Measurements from ENCODE around the gene ANXA11.

The ANXA11 gene

DNA sequence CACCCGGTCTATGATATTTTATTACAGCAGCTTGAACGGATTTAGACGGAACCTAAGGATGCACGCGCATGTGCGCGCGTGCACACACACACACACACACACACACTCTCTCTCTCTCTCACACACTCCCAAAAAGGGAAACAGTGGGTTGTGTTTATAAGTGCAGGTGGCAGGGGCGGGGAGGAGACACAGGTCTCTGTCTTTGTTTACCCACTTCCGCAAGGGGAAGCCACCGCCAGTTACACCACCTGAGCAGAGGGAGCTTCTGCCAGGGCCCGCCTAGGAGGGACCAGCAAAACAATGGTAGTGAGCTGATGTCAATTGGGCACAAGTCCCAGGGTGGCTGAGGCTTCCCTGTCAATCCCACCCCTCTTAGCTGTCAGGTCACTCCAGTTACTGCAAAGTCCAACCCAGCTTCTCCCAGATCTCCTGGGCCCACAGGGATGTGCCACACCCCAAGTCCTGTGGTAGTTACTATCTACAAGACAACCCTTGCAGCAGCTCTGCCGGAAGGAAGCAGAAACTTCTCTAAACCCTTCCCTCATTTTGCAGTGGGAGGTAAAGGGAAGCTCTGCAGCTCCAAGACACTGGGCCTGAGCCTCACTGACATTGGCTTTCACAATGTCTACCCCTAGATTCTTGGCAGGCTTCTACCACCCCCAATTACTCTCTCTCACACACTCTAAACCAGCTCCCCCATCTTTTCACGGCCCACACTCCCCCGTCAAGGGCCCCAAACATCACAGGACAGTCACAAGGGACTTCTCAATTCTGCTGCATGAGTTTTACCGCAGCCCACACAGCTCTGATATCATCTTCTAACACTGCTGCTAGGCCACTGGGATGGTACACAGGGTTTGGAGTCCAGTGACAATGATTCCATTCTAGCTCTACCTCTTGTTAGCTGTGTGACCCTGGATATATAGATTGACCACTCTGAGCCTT lies 17.6 kb downstream of the ANXA11 start:
- no peak for DNase-seq (ENCODE audit: low read depth)

DNA sequence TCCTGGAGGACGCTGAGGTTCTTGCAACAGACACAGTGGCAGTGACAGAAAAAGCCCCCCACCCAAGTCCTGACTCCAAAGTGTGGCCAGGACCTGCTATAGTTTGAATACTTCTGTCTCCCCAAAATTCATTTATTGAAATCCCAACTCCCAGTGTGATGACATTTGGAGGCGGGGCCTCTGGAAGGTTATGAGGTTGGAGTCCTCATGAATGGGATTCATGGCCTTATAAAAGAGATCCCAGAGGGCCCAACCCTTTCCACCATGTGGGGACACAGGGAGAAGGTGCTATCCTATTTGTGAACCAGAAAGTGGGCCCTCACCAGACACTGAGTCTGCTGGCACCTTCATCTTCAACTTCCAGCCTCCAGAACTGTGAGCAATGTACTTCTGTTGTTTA lies 18.3 kb downstream of the ANXA11 start:
- DNase-seq (ENCODE audit: low read depth), result no peak

DNA sequence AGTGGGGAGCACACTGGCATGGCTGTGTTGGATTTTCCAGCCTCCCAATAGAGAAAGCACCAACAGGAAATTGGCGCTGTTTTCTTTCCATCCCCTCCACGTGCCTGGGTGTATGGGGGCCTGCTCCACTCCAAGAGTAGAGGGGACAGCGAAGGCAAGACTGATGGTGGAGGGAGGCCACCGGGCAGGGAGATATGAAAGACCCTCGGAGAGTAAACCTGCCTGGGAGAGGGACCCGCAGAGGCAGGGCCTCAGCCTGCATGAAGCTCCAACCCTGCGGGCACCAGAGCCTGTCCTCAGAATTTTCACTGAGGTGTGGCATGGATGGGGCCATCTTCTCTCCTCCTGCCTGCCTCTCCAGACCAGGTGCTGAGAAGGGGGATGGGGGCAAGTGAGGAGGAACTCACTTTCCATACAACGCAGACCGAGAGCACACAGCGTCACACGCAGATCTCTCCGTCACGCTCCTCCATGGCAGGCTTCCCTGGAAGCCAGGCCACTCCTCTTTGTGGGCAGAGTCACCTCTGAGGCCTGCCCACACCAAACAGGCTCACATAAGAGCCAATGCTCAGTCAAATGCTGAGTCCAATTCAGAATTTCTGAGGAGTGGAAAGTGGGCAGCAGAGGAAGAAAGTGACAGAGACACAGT lies 18.8 kb downstream of the ANXA11 start:
- DNase-seq (ENCODE audit: low read depth), result no peak

DNA sequence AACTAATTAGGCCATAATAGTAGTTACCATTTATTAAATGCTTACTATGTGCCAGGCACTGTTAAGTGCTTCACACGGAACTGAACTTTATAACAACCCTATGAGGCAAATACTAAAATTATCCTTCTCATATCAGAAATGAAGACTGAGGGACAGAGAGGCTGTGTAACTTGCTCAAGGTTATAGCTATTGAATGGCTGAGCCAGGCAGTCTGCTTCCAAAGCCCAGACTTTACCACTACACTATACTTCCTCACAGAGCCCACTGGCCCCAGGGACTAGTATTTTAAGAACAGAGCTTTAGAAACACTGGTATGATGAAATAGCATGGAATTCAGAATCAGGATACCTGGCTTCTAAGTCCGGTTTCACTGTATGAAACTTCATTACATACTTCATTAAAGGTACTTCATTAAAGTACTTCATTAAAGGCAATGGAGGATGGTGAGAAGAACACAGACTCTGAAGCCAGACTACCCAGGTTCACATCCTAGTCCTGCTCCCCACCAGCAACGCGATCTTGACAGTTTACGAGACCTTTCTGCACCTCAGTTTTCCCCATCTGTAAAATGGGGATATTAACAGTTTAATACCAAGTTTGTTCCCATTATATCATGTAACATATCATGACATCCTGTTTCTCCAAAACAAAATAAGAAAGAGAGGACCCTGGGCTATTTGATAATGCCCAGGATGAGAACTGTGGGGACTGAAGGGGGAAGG lies 19.6 kb downstream of the ANXA11 start:
- no peak for DNase-seq (ENCODE audit: low read depth)

DNA sequence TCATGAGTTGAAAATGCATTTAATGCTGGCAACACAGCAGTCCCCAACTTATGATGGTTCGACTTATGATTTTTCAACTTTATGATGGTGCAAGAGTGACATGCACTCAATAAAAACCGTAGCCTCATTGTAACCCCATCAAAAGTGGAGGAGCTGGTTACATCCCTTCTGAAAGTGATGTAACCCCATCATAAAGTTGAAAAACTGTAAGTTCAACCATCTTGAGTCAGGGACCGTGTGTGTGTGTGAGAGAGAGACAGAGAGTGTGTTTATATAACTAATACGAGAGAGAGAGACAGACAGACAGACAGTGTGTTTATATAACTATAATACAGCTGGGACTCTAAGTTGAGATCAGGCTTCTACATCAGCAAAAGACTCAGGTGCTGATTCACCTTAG lies 21.0 kb downstream of the ANXA11 start:
- DNase-seq (ENCODE audit: low read depth), result no peak

DNA sequence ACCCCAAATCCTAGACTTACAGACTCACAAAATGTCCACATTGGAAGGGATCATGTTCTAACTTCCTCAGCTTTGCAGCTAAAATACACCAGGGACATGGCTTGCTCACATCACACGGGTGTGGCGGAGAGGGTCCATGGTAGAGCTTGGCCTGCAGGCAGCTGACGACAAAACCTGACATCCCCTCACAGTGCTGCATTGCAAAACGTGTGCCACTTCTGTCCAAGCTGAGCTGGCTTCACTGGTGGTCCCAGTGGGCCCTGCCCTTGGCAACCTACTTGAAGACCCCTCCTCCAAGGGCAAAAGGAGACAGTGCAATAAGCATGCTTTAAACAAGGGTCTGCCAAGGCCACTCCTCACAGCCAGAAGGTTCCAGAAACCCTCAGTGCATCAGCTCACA lies 21.9 kb downstream of the ANXA11 start:
- DNase-seq (ENCODE audit: low read depth), result no peak

DNA sequence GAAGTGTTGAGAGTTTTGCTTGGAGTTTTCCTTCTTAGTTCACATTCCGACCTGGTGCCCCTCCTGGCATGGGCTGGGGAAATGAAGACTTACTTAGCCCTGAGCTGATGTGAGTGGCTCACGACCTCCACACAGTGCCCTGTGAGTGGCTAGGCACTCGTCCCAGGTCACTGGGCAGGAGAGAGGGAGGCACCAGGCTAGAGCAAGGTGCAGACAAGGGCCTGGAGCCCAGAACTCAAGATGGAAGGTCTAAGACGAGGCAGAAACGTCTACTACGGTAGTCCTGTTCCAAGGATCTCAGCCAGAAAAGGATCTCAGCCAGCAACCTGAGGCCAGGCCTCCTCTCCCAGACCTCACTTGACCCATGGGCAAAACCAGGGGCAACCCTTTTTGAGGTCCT lies 22.4 kb downstream of the ANXA11 start:
- DNase-seq (ENCODE audit: low read depth), result no peak

DNA sequence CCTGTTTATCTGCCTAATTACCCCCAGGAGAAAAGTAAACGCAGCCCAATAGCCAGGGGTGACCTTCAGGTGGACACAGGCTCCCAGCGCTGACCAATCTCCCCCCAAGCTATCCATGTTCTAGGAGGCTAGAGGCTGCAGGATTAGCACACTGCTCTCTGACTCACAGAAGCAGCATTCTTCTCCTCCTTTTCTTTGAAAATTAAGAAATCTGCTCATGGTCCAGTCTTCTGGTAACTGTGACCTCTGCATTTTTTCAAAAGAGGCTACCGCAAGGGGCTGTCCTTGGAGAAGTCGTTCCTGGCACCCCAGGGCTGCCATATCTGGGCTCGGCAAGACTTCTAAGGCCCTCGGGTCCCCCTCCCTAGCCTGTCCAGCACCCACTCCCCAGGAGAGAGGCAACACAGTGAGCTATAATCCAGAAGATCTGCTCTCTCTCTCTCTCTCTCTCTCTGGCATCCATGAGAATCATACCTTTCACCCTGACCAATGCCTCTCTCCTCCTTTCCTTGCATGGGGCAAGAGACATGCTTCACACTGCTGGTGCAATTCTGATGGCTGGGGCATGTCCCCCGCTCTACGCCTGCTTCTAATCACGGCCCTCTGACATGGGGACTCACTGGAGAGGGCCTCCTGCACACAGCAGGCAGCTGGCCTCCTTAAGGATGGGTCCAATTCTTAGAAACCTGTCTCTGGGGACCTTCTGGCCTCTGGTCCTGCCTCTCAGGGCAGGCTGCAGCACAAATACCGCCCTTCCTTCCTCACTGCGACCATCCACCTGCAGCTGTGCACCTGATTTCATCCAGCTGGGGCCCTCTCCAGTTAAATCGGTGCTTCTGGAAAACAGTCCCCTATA lies 27.3 kb downstream of the ANXA11 start:
- no peak for DNase-seq (ENCODE audit: low read depth)

DNA sequence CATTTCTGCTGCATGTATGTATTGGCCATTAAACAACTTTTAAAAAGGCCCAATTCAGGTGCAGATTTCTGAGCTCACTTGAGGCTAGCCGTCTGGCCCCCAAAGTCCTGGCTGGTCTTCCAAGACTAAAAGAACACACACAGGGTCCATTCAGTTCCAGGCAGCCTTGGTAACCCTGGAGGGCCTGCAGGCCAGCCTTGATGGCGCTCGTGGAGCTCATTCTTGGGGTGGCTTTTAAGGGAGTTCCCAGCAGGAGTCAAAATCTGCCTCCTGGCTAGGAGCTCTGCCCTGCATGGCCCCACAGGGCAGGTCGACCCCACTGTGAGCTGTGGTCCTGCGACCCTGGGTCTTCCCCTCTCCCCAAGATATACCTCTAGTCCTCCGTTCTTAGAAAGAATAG lies 28.8 kb downstream of the ANXA11 start:
- no peak for DNase-seq (ENCODE audit: low read depth)

DNA sequence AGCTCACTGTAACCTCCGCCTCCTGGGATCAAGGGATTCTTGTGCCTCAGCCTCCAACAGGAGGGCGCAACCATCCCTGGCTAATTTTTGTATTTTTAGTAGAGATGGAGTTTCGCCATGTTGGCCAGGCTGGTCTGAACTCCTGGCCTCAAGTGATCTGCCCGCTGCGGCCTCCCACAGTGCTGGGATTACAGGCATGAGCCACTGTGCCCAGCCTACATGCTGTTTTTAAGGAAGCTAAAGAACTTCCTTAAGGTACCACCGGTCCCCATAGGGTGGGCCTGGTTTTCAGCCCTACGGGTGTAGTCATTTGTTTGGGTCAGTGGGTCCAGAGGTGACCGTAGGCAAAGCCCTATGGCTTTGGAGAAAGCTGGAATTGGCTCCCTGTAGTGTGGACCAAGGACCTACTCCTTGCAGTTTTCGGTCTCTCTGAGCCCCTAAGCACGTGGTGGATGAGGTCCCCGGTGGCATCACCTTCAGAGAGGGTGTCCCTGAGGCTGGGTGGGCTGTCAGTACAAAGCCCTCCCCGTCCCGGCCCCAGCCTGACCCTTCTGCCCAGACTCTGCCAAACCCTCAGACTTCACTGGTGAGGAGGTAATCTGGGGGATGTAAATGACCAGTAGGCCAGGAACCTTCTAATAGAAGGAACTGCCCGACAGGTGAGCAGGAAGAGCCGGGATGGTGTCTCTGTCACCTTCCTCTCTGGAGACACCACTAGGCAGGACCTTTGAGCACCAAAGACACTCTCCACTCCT lies 30.5 kb downstream of the ANXA11 start:
- no peak for DNase-seq (ENCODE audit: low read depth)

DNA sequence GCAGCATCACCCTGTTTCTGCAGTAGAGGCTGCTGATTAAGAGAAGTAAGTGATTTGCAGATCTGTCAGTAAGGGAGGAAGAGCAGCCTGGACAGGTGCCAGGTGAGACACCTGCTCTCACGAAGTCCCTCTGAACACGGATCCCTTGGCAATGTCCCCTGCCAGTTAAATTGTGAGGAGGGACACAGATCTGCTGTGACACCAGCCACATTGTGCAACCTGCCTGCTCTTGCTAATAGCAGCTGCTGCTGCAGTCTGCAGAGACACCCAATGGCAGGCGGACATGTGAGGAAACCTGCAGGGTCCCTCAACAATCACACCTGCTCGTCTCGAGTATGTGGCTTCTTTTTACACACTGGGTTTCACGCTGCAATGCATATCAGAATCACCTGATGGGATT lies 31.9 kb downstream of the ANXA11 start:
- no peak for DNase-seq (ENCODE audit: low read depth)

DNA sequence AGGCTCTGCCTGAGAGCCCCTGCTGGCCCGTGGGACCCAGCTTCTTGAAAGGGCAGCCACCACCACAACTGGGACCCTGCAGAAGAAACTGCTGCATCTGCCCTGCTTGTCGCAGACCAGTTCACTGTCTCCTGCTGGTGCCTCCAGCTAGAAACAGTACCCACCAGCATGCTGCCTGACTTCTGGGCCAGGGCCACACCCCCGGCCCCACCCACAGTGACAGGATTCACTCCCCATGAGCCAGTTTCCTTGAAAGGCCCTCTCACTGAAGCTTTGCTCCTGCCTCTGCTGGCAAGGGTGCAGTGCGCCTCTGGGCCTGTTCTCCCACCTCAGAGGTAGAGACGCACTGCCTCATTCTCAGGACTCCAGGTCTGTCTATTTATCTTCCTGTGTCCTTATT lies 32.4 kb downstream of the ANXA11 start:
- DNase-seq (ENCODE audit: low read depth), result no peak

DNA sequence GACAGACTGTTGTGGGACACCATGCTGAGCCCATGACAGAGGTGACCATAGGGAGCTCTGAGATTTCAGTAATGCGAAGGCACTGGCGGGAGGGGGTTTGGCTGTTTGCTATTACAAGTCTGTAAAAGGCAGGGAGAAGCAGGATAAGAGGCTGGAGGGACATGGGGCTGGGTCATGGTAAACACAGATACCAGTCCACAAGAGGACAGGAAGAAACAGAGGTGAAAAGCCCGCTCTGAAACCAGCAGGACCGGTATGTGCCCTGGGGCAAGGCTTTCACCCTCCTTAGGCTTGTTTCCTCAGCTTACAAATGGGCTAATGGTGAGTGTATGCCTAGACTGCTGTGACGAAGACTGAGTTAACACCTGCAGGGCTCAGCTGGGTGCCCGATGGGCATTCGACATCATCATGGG lies 34.1 kb downstream of the ANXA11 start:
- DNase-seq (ENCODE audit: low read depth), result no peak

DNA sequence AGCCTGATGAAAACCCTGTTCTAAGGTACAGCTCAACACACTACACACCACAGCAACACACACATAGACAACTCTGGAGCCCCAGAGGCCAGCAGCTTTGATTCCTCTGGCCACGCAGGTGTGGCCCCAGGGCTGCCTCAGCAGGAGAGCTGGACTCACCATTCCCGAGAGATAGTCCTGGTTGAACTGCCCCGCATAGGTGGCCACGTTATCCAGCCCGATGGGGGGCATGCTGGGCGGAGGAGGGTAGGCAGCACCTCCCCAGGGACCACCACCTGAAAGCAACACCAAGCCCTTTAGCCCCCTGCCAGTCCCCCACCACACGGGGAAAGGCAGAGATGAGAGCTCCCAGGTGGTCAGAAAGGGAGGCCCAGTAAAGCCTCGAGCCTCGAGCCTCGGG lies 34.7 kb downstream of the ANXA11 start:
- no peak for DNase-seq (ENCODE audit: low read depth)

DNA sequence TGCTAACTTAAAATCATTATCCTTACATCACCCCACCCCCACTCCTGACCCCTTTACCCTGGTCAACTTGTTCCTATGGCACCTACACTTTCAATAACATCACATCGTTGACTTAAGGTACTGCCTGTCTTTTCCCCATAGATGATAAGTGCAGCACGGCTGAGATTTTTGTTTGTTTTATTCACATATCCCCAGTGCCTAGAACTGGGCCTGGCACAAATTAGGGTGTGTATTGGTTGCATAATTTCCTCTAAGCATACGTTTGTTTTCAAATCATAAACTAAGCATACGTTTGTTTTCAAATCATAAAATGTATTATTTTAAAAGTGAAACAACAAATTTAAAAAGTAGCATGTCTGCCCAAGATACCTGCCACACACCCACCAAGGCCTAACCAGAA lies 35.3 kb downstream of the ANXA11 start:
- no peak for DNase-seq (ENCODE audit: low read depth)

DNA sequence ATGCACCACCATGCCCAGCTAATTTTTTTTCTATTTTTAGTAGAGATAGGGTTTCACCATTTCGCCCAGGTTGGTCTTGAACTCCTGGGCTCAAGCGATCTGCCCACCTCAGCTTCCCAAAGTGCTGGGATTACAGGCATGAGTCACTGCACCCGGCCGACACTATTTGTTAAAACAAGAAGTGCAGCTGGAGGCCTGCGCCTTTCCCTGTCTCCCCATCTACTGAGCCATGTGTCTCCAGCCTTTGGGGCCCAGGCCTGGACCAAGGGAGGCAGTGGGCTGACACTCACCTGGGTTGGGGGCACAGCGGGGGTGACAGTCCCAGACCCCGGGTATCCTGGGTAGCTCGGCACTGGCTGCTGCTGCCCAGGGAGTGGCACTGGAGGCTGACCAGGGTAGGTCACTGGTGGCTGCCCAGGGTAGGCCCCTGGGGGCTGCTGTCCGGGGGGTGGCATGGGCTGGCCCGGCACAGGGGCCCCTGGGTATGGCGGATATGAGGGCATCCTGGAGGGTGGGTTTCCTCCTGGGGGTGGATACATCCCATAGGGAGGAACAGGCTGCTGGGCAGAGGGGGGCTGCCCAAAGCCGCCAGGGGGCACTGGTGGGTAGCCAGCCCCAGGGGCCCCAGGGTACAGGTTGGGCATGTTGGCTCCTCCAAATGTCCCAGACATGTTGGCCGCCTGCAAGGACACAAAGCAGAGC lies 36.5 kb downstream of the ANXA11 start:
- no peak for DNase-seq (ENCODE audit: low read depth)

DNA sequence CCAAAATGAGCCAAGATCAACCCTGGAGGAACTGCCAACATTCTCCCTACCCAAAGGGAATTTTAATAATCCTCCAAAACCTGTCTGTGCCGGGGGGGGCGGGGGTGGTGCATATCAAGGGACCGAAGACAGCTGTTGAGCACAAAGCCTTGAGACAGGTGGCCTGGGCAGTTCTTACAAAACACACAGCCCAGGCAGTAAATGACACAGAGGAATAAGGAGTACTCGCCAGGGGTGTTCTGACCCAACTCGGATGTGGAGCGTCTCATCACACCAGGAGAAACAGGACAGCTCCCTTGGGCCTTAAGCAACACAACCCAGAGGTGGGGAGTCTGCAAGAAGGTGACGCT lies 37.2 kb downstream of the ANXA11 start:
- DNase-seq (ENCODE audit: low read depth), result no peak

DNA sequence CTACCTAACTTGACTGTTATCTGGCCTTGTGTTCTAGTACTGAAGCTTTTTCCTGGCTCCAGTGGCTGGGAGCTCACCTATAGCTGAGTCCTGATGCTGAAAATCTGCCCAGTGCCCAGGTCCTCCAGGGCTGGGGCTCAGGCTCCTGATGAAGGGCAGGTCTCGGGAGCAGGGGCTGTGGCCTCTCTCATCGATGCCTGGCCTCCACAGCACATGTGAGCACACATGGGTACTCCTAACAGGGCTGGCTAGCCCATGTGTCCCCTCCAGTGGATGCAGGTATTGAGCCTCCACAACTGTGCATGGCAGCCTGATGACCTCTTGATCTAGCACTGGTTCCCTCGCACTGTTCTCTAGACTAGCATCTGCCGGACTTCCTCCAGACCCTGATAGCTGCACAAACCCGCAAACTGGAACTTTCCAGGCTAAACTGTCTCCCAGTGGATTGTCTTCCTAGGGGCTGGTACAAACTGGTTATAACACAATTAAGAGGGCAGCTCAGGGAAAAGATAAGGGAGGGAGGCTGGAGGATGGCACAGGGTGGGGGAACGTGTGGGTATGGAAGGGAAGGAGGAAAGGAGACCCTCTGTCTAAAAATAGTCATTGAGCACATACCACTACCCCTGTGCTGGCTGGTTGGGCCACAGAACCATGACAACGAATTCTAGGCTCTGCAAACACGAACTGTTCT lies 37.7 kb downstream of the ANXA11 start:
- DNase-seq (ENCODE audit: low read depth), result no peak

DNA sequence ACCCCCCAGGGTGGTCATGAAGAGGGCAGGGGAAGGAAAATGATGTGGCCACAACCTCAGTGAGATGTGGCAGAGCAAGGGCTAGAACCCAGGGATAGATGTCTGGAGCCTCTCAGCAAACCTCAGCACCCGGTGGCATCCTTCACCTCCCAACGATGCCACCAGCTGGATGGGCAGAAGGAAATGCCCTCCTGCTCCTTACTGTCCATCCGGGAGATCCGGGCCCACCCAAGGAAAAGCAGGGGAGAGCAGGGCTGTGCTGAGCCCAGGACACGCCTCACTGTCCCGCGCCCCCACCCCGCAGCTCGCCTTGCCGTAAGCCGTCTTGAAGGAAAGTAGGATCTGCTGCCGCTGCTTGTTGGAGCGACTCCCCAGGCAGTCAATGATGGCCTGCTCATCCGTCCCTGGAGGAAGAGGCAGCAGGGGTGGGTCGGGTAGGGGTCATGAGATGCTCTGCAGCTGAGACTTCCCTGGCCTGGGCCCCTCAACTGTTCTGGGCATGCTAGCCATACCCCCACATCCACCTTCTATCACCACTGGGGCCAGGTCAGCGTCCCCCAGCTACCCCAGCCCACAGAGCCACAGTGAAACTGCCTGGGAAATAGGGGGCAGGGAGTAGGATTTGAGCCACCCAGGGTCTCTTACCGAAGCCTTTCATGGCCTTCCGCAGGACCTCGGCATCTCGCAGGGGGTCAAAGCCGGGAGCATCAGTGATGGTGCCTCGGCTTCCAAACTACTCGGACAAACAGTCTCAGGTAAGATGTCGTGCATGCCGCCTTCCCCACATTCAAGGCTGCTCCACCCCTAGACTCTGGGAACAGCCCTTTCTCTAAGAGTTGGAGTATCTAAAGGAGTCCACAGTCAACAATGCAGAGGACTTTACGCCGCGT lies 38.5 kb downstream of the ANXA11 start:
- no peak for DNase-seq (ENCODE audit: low read depth)

All from GM04504 (cell line).